LNCAP (cell line): ENCODE results near the gene MAP6.

Experiments used
- CTCF ChIP-seq: fragments of 450-650 bp; IDR thresholded peaks from 2 replicates; pipeline ENCODE4 v1.5.1; 2017; ENCODE audit warnings: mild to moderate bottlenecking

MAP6 gene

GRCh38 chr11:75547617-75548058 lies 121.2 kb downstream of the MAP6 start:
- peak; percentile 85 for TF ChIP-seq CTCF

- TF ChIP-seq CTCF: no peak
These were observed 121.7 kb downstream of the MAP6 start for GRCh38 chr11:75547177-75547576.

- no peak for TF ChIP-seq CTCF
These were observed 125.0 kb downstream of the MAP6 start for GRCh38 chr11:75543806-75544205.

GRCh38 chr11:75542088-75542438 lies 126.8 kb downstream of the MAP6 start:
- TF ChIP-seq CTCF: no peak

- no peak for TF ChIP-seq CTCF
These were observed 127.4 kb downstream of the MAP6 start for GRCh38 chr11:75541193-75542087.

- TF ChIP-seq CTCF: no peak
These were observed 129.1 kb downstream of the MAP6 start for GRCh38 chr11:75539459-75540334.

GRCh38 chr11:75538150-75538942 lies 130.5 kb downstream of the MAP6 start:
- TF ChIP-seq CTCF: no peak
